Spinal cord (tissue), 10 donors: Measurements from ENCODE around the gene BCDIN3D. TPM values are rescaled to one million over a fixed set of nuclear protein-coding genes. Genes with fewer than 3 reads are reported as not detected.

Source experiments
- DNase-seq, 6 donors: peaks; one replicate each; pipeline versions ENCODE4 v3.0.0 to v3.0.0-alpha.2; 2013 to 2015; ENCODE audit warnings: low spot score in 6 of 6, low read depth in 4 of 6
- H3K27ac ChIP-seq: one replicate; pipeline ENCODE4 v1.5.1; 2013; ENCODE audit warnings: low read depth, low read length, control low read depth
- H3K27me3 ChIP-seq: one replicate; pipeline ENCODE4 v1.6.1; 2013; ENCODE audit warnings: low read length; ENCODE audit not compliant: control insufficient read depth, insufficient read depth
- H3K36me3 ChIP-seq: one replicate; pipeline ENCODE4 v1.6.1; 2013; ENCODE audit warnings: low read length; ENCODE audit not compliant: control insufficient read depth, insufficient read depth
- H3K4me1 ChIP-seq: one replicate; pipeline ENCODE4 v1.6.1; 2013; ENCODE audit warnings: low read length; ENCODE audit not compliant: control insufficient read depth, insufficient read depth
- H3K4me3 ChIP-seq: one replicate; pipeline ENCODE4 v1.5.1; 2013; ENCODE audit warnings: low read depth, low read length, control low read depth
- H3K9me3 ChIP-seq: one replicate; pipeline ENCODE4 v1.6.1; 2013; ENCODE audit warnings: low read length; ENCODE audit not compliant: control insufficient read depth, insufficient read depth
- WGBS: methylation state at CpG from one replicate; pipeline ENCODE4 v1.1.5; 2013; ENCODE audit warnings: missing lambda C conversion rate; ENCODE audit not compliant: insufficient coverage; 5-methylcytosine and 5-hydroxymethylcytosine counted together
- long read RNA-seq, 4 donors: transcript quantifications; one replicate each; lab custom pipeline, GENCODE V29; 2026
- polyA plus RNA-seq, 2 donors: library from polyadenylated mRNA; unstranded; fragments of 120-200 nt; gene quantifications; one replicate each; pipeline ENCODE4 v1.2.1, GENCODE V29; 2013; ENCODE audit not compliant: insufficient read length in 2 of 2
- total RNA-seq, 2 donors: library from RNA; depleted of rRNA in 1 of 2; stranded (reverse); fragments of 120-200 nt in 1 of 2; fragments of >200 nt in 1 of 2; gene quantifications; one replicate each; pipeline versions ENCODE4 v1.2.3 to v1.2.4, GENCODE V29; 2013 to 2014
- donor health status: healthy.

The BCDIN3D gene, protein sequence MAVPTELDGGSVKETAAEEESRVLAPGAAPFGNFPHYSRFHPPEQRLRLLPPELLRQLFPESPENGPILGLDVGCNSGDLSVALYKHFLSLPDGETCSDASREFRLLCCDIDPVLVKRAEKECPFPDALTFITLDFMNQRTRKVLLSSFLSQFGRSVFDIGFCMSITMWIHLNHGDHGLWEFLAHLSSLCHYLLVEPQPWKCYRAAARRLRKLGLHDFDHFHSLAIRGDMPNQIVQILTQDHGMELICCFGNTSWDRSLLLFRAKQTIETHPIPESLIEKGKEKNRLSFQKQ
- total RNA-seq (1 to 10 TPM; 3.9 to 6.7 TPM), polyA plus RNA-seq (1 to 10 TPM; 6.7 to 6.8 TPM)
- long read RNA-seq, donor 1, partial matches to known transcripts: 5 of 8 reads
- long read RNA-seq, donor 1, other reads (novel, unspliced or antisense): 0 of 8 reads
- long read RNA-seq, donor 2, partial matches to known transcripts: 0 of 1 reads
- long read RNA-seq, donor 2, other reads (novel, unspliced or antisense): 0 of 1 reads
- long read RNA-seq, donor 3, partial matches to known transcripts: 0 of 1 reads
- long read RNA-seq, donor 3, other reads (novel, unspliced or antisense): 0 of 1 reads
- long read RNA-seq, donor 4, transcript BCDIN3D-201 (2 exons, 3,253 nt): major isoform, 6 of 6 reads
- long read RNA-seq, donor 4, partial matches to known transcripts: 0 of 6 reads
- long read RNA-seq, donor 4, other reads (novel, unspliced or antisense): 0 of 6 reads

DNA sequence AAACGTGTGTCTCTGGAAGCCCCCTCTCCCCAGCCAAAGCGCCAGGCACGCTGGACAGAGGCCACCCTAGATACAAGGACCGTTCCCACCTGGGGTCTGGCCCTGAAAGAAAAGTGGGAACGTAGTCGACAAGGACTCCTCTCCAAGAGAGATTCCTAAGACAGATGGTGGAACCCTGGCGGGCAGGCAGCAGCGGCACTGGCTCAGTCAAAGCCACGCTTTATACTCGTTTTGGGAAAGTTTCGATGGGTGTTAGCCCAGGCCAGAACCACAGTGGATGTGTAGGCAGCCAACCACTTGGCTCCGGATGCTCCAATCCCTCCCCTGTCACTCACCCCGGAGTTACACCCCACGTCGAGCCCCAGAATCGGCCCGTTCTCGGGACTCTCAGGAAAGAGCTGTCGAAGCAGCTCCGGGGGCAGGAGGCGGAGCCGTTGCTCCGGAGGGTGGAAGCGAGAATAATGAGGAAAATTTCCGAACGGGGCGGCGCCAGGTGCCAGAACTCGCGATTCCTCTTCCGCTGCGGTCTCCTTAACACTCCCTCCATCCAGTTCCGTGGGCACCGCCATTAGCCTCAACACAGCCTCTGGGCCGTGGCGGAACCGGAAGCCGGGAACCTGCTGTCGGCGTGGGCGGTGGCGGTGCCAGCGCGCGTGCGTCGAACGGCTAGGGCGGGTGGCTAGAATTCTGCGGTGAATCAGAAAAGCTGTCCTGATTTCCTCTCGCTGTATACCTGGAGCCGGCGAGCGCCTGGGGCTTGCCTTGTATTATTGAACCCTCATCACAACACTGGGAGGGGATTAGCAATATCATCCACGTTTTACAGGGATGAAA, at the start of gene BCDIN3D:
Gene BCDIN3D, minus strand, starts transcription at position 588 of the 834 bp plus-strand sequence. Its CDS starts 19 bp downstream, at position 569.
- Histone ChIP-seq H3K4me3 (peak within 1 kb of the TSS; percentile 80), H3K4me1 (peaks cover 21% of the 10 kb centered on the region), H3K9me3 (no peaks in the 10 kb centered on the region), H3K36me3 (no peaks in the 10 kb centered on the region), H3K27me3 (no peaks in the 10 kb centered on the region), H3K27ac (peak within 1 kb of the TSS; percentile 92)
- 0% methylated on average over 38 of the region's 55 CpGs for WGBS
- peak; percentile 67 to 97 (median 78) for DNase-seq

DNA sequence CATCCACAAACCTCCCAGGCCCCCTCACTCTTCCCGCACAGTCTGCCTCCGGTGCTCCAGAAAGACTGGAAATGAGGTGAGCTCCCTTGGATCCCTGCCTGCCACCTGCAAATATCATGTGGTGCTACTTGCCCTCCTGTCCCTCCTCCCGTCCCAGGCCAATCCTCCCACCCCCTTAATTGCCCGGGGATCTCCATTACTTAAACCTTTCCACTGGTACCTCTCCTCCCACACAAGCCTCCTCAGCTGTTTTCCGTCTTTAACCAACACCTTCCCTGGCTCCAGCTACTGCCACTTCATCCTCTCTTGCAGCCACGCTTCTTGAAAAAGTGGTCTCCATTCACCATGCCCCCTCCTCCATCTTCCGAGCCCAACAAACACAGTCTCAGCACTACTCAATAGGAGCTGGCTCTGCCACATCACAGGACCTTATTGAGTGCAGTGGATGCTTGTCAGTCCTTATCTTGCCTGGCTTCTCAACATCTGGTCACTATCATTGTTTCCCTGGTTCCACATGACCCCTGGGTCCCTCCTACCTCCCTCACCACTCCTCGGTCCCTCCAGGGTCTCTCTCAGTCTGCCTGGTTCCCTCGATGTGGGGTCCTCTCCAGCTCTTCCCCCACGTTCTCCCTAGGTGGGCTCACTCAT, 49.3 kb upstream of the BCDIN3D start:
- no peaks in the 10 kb centered on the region for H3K9me3 ChIP-seq
- peaks cover 79% of the 10 kb centered on the region for H3K36me3 ChIP-seq
- 67% methylated on average over 9 of the region's 10 CpGs for WGBS
- no peak for DNase-seq
- no peaks in the 10 kb centered on the region for H3K27me3 ChIP-seq
- H3K27ac ChIP-seq: no peak overlapping the region
- H3K4me1 ChIP-seq: peaks cover 7% of the 10 kb centered on the region
- H3K4me3 ChIP-seq: no peak overlapping the region

DNA sequence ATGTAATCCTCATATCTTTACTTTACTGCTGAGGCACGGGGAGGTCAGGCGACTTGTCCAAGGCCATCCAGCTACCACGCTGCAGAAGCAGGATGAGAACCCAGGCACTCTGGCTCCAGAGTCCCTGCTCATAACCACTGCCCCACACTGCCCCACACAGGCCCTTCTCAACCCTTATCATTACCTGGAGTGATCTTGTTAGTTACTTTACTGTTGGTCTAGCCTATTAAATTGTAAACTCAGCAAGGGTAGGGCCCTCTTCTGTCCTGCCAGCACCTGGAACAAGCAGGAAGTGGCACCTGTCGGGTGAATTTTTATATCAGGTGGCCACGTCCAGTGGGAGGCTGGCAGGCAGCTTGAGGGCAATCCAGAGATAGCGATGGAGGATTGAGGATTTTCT, 48.6 kb upstream of the BCDIN3D start:
- WGBS: 80% methylated on average over 6 of the region's 6 CpGs
- H3K27ac ChIP-seq: no peak overlapping the region
- H3K36me3 ChIP-seq: peaks cover 77% of the 10 kb centered on the region

DNA sequence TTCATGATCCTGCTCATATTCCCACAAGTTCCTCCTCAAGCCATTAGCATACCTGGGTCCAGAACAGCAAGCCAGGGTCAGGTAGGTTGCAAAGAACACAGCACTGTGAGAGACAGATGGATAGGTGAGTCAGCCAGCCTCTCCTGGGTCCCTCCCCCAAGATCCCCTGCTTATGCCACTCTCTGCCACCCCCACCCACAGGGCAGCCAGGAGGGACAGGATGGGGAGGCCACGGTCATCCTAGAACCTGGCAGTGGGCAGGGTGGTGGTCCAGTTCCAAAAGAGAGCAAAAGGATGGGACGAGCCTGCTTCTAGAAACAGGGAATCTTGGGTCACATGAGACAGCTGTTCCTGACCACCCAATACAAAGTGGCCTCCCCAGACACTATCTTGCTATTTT, 48.1 kb upstream of the BCDIN3D start:
- Histone ChIP-seq H3K36me3 (peaks cover 76% of the 10 kb centered on the region), H3K4me3 (no peak overlapping the region), H3K4me1 (peaks cover 7% of the 10 kb centered on the region), H3K9me3 (no peaks in the 10 kb centered on the region), H3K27ac (no peak overlapping the region), H3K27me3 (no peaks in the 10 kb centered on the region)
- no peak for DNase-seq
- 60% methylated on average over 1 of the region's 2 CpGs for WGBS

More for the DNA sequence above, 48.6 kb upstream of the BCDIN3D start:
- H3K27me3 ChIP-seq: no peaks in the 10 kb centered on the region
- no peak overlapping the region for H3K4me3 ChIP-seq
- no peaks in the 10 kb centered on the region for H3K9me3 ChIP-seq
- peaks cover 7% of the 10 kb centered on the region for H3K4me1 ChIP-seq
- no peak for DNase-seq

DNA sequence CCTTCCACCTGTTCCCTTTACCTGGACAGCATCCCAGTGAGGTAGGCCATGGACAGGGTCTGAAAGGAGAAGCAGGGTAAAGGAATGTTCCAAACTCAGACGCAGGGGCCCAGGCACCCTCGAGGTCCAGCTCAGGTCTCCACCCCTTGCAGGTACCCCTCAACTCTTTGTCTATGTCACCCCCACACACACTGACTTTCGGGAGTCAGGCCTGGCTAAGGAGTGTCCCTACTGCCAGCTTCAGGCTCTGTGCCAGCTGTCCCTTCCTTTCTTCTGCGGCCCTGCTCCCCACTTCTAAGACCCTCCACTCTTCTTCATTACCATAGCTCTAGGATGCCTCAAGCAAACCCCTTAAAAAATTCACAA, 47.2 kb upstream of the BCDIN3D start:
- WGBS: 91% methylated on average over 1 of the region's 4 CpGs
- DNase-seq: no peak
- Histone ChIP-seq H3K36me3 (peaks cover 74% of the 10 kb centered on the region), H3K9me3 (no peaks in the 10 kb centered on the region), H3K27ac (no peak overlapping the region), H3K4me3 (no peak overlapping the region), H3K27me3 (peaks cover 2% of the 10 kb centered on the region), H3K4me1 (peaks cover 3% of the 10 kb centered on the region)

DNA sequence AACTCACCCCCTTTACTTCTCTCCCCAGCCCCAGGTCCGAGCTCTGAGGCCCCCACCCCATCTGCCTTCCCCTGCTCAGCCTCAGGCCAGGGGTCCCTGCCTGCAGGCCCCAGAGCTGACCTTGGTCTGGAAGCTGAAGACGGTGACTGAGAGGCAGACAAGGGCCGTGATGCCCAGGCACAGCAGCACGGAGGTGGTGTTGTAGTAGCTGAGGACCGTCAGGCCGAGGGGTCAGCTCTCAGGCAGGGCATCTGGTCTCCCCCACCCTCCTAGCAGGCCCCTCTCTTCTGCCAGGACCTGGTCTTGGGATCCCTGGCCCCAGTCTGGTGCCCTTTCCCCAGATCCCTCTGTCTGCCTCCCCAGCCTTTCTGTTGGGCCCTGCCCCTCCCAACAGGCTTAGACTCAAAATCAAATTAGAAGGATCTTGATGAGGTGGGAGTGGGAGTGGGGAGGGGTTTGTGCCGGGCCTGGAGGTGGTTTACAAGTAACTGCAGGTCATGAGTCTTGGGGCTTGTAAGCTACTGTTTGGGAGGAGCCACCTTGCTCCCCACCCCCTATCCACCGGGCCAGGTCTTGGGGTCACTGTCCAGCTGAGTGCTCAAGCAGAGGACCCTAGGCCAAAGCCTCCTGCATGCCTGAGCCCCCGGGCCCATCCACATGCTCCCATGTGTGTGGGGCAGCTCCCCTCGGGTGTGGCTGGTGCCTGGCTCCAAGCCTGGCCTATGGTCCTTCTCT, 46.6 kb upstream of the BCDIN3D start:
- Histone ChIP-seq H3K4me1 (no peaks in the 10 kb centered on the region), H3K4me3 (no peak overlapping the region), H3K36me3 (peaks cover 70% of the 10 kb centered on the region), H3K27me3 (peaks cover 2% of the 10 kb centered on the region), H3K9me3 (no peaks in the 10 kb centered on the region), H3K27ac (no peak overlapping the region)
- 91% methylated on average over 7 of the region's 10 CpGs for WGBS
- no peak for DNase-seq

DNA sequence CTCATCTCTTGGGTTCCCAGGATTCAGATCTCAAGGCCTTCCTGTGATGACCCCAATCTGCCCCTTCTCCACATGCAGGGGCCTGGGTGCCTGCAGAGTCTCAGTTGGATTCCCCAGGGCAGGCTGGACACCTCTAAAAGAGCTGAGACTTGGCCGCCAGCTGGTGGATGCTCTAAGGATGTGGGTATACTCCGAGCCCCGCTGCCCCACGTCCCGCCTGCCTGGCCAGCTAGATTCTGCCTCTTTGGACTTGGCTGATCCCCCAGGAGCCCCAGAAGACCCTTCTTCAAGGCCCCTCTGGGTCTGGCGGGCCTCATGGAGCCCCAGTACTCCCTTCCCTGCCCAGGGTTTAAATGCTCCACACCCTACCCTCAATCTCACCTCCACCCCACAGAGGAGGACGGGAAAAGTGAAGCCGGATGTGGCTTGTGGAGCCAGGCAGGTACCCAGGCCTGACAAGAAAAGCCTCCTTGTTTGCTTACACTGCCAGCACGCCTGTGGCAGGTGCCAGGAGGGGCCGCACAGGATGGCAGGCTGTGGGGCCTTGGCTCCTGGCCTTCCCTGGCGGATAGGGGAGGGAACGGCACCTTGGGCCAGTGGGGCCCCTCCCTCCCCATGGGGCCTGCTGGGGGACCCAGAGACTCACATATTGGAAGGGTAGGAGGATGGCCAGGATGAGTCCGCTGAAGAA, 45.7 kb upstream of the BCDIN3D start:
- 95% methylated on average over 11 of the region's 13 CpGs for WGBS

DNA sequence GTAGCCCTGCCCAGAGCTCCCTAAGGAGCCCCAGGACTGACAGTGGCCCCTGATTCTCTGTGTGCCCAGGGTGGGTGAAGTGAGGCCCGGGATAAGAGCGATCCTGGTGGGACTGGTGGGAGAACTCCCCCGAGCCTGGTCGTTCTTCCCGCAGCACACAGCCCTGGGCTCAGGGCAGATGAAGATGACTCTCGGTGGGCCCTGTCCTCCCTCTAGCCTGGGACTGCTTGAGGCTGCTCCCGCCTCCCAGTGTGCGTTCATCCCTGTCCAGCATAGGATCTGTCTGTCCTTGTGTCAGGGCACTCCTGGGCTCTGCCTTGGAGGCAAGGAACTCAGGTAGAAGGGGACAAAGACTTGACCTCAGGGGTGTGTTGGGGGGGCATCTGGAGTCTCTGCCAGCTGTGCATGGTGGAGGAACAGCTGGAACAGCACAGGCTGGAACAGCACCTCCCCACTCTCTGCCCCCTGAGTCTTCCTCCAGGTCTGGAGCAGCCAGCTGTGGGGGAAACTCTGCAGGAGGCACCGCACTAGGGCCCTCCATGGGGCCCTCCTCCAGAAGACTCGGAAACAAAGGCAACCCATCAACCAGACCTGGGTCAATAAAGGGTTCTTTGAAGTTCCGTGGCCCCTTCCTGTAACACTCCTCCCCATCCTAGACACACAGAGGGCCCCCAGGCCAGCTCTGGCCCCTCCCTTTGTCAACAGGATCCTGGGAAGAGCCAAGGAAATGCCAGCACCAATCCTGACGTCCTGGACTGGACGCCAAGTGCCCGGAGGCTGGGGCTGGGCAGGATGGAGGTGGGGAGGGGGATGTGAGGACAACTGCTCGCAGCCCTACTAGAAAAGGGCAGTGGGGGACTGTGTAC, 44.9 kb upstream of the BCDIN3D start:
- DNase-seq: no peak
- H3K9me3 ChIP-seq: no peaks in the 10 kb centered on the region
- peaks cover 67% of the 10 kb centered on the region for H3K36me3 ChIP-seq
- no peak overlapping the region for H3K27ac ChIP-seq
- H3K4me3 ChIP-seq: no peak overlapping the region
- peaks cover 5% of the 10 kb centered on the region for H3K4me1 ChIP-seq
- peaks cover 2% of the 10 kb centered on the region for H3K27me3 ChIP-seq
- 62% methylated on average over 13 of the region's 15 CpGs for WGBS

More for the DNA sequence above, 45.7 kb upstream of the BCDIN3D start:
- no peak overlapping the region for H3K4me3 ChIP-seq
- DNase-seq: no peak
- no peaks in the 10 kb centered on the region for H3K9me3 ChIP-seq
- peaks cover 64% of the 10 kb centered on the region for H3K36me3 ChIP-seq
- H3K27ac ChIP-seq: no peak overlapping the region
- peaks cover 2% of the 10 kb centered on the region for H3K27me3 ChIP-seq
- H3K4me1 ChIP-seq: no peaks in the 10 kb centered on the region
